ENCODE measurements around the gene TSC22D1. TPM values are rescaled to one million over a fixed set of nuclear protein-coding genes. Genes with fewer than 3 reads are reported as not detected.
"Not testable (repeated sequence)": the region's sequence is repeated elsewhere in the genome, so short reads cannot be mapped to it uniquely, and the experiment has no call there.

Gene TSC22D1
- total RNA-seq, 1 donor from 2014 or later, result 6.5 TPM

DNA sequence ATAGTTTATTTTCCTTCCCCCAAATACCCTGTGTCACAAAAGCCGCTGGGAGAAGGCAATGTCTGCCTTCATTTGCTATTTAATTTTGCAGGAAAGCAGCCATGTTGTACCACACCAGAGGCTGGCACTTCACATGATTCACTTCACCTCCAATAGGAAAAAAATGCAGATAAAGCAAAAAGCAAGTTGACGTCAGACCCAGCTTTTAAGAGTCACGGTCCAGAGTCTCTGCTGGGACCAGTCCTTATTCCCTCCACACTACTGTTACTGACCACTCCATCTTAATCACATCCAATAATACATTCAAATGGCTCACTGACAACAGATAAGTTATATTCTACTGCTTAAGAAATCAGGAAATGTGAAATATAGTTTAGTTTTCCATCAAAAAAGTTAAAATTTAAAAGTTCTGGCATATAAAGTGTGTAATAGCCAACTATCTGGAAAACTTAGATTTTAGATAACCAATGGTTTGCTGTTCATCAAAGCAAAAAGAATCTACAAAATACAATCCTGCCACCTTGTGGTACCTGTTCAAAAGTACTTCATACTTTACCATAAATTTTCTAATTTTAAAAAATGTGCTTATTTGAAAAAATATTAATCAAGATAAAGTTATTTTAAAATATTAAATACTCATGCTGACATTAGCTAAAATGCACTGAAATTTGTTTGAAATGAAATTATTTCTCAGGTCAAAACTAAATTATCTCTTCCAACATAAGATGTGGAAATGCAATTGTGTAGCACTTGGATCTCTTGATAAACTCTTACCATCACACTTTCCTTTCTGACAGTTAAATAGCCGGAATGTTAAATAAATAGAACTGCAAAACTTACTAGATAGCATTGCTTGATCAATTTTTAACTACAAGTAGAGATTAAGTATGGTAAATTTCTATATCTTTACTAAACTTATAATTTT lies 105.2 kb downstream of the TSC22D1 start:
- H3K9me3 Mint-ChIP-seq, result no peaks in the 10 kb centered on the region
- no peak for DNase-seq
- no peaks in the 10 kb centered on the region for H3K36me3 Mint-ChIP-seq (ENCODE audit: low read depth)
- H3K4me1 Mint-ChIP-seq, result no peaks in the 10 kb centered on the region
- H3K27me3 Mint-ChIP-seq, result peaks cover 16% of the 10 kb centered on the region
- no peak overlapping the region for H3K4me3 Mint-ChIP-seq
- no peak overlapping the region for H3K27ac Mint-ChIP-seq
- intact Hi-C loops (cut with micrococcal nuclease), result loop anchor here (1.0 kb wide), 1 partner anchor 566 kb away; no protein-coding TSS in a partner anchor

GRCh38 chr13:44468874-44469273 lies 107.3 kb downstream of the TSC22D1 start:
- H3K27ac Mint-ChIP-seq, result no peak overlapping the region
- no peaks in the 10 kb centered on the region for H3K9me3 Mint-ChIP-seq
- DNase-seq, result no peak
- peaks cover 13% of the 10 kb centered on the region for H3K27me3 Mint-ChIP-seq
- intact Hi-C loops (cut with micrococcal nuclease), result no loop called here
- H3K4me1 Mint-ChIP-seq, result no peaks in the 10 kb centered on the region
- H3K4me3 Mint-ChIP-seq, result no peak overlapping the region
- no peaks in the 10 kb centered on the region for H3K36me3 Mint-ChIP-seq (ENCODE audit: low read depth)

DNA sequence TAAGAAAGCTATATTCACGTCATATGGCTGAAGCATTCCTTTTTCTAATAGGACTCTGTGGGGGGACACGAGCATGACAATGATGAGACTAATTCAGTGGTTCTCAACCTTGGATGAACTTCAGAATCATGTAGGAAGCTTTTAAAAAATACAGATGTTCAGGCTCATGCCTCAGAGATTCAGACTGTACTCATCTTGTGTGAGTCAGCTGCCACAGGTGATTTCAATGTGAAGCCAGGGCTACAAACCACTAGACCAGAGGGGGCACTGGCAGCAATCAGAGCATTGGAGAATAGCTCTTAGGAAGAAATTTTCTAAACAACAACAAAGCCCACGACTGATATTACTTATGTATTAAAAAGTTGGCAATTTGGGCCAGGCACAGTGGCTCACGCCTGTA lies 110.8 kb downstream of the TSC22D1 start:
- no peaks in the 10 kb centered on the region for H3K9me3 Mint-ChIP-seq
- no peaks in the 10 kb centered on the region for H3K36me3 Mint-ChIP-seq (ENCODE audit: low read depth)
- H3K4me3 Mint-ChIP-seq, result no peak overlapping the region
- H3K4me1 Mint-ChIP-seq, result no peaks in the 10 kb centered on the region
- DNase-seq, result no peak
- H3K27ac Mint-ChIP-seq, result no peak overlapping the region
- intact Hi-C loops (cut with micrococcal nuclease), result no loop called here
- peaks cover 22% of the 10 kb centered on the region for H3K27me3 Mint-ChIP-seq

DNA sequence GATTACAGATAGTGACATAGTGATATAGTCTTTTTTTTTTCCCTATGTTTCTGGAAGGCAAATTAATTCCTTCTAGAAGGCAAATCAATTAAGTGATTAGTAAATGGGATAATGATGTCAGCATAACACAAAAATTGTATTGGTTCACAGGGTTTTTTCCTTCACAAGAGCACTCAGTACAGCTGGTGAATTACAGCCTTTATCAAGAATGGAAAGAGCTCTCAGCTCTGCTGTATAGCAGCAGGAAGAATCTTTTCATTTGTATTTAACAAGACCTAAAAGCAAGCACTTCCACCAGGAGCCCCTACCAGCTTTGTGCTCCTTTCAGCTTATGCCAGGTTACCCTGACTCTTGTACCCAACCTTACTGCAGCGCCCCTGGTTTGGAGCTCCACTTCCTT lies 111.7 kb downstream of the TSC22D1 start:
- no peaks in the 10 kb centered on the region for H3K36me3 Mint-ChIP-seq (ENCODE audit: low read depth)
- no peaks in the 10 kb centered on the region for H3K4me1 Mint-ChIP-seq
- no peak overlapping the region for H3K4me3 Mint-ChIP-seq
- DNase-seq, result no peak
- intact Hi-C loops (cut with micrococcal nuclease), result no loop called here
- no peak overlapping the region for H3K27ac Mint-ChIP-seq
- H3K27me3 Mint-ChIP-seq, result peaks cover 22% of the 10 kb centered on the region
- no peaks in the 10 kb centered on the region for H3K9me3 Mint-ChIP-seq

GRCh38 chr13:44463759-44464158 lies 112.4 kb downstream of the TSC22D1 start:
- H3K27ac Mint-ChIP-seq, result no peak overlapping the region
- no peak for DNase-seq
- no peaks in the 10 kb centered on the region for H3K9me3 Mint-ChIP-seq
- peaks cover 16% of the 10 kb centered on the region for H3K27me3 Mint-ChIP-seq
- no peaks in the 10 kb centered on the region for H3K4me1 Mint-ChIP-seq
- intact Hi-C loops (cut with micrococcal nuclease), result no loop called here
- no peak overlapping the region for H3K4me3 Mint-ChIP-seq
- H3K36me3 Mint-ChIP-seq (ENCODE audit: low read depth), result no peaks in the 10 kb centered on the region

DNA sequence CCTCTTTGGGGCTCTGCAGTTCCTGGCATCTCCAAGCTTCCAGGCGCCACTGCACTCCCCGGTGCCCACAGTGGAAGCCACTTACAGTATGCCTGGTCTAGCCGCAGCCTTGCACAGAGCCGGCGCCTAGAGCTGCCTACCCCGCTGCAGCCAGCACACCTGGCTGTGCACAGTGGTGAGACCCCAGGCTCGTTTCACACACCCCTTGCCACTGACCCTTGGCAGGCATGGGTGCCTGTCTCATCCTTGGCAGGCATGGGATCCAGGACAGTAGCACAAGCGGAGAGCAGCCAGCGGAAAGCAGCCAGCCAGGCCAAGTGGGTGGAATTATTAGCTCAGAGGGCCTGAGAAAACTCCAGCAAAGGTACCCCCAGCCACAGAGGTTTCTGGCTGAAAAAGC lies 116.5 kb downstream of the TSC22D1 start:
- H3K27ac Mint-ChIP-seq, result no peak overlapping the region
- peaks cover 2% of the 10 kb centered on the region for H3K4me1 Mint-ChIP-seq
- DNase-seq, result no peak
- peaks cover 11% of the 10 kb centered on the region for H3K27me3 Mint-ChIP-seq
- intact Hi-C loops (cut with micrococcal nuclease), result no loop called here
- no peaks in the 10 kb centered on the region for H3K36me3 Mint-ChIP-seq (ENCODE audit: low read depth)
- peaks cover 4% of the 10 kb centered on the region for H3K9me3 Mint-ChIP-seq
- no peak overlapping the region for H3K4me3 Mint-ChIP-seq

GRCh38 chr13:44458313-44458975 lies 117.7 kb downstream of the TSC22D1 start:
- no peak overlapping the region for H3K27ac Mint-ChIP-seq
- DNase-seq, result no peak
- H3K4me3 Mint-ChIP-seq, result no peak overlapping the region
- intact Hi-C loops (cut with micrococcal nuclease), result no loop called here
- no peaks in the 10 kb centered on the region for H3K36me3 Mint-ChIP-seq (ENCODE audit: low read depth)
- peaks cover 2% of the 10 kb centered on the region for H3K4me1 Mint-ChIP-seq
- H3K9me3 Mint-ChIP-seq, result peaks cover 4% of the 10 kb centered on the region
- peaks cover 15% of the 10 kb centered on the region for H3K27me3 Mint-ChIP-seq

- H3K27me3 Mint-ChIP-seq; H3K4me1 Mint-ChIP-seq; intact Hi-C loops (cut with micrococcal nuclease); DNase-seq; H3K36me3 Mint-ChIP-seq (ENCODE audit: low read depth); H3K9me3 Mint-ChIP-seq; H3K27ac Mint-ChIP-seq; H3K4me3 Mint-ChIP-seq: not testable (repeated sequence)
Observed at GRCh38 chr13:44456212-44456611, 119.9 kb downstream of the TSC22D1 start.

DNA sequence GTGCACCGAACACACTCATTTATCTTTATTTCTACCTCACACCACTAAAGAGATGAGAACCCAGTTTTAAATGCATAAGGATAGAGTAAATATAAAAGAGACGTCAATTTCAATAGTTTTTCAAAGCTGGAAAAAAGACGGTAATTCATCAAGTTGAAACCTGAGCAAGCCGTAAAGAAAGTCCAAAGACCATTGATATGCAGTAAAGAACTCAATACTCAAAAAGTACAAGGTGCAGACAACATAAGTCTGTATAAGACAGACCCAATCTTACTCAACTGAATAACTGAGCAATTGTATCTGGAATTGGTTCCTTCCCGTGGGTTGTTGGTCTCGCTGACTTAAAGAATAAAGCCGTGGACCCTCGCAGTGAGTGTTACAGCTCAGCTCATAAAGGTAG lies 120.4 kb downstream of the TSC22D1 start:
- Mint-ChIP-seq H3K36me3 (ENCODE audit: low read depth) (no peaks in the 10 kb centered on the region), H3K4me3 (no peak overlapping the region), H3K4me1 (peaks cover 2% of the 10 kb centered on the region)

GRCh38 chr13:44453881-44454280 lies 122.2 kb downstream of the TSC22D1 start:
- intact Hi-C loops (cut with micrococcal nuclease), result no loop called here
- Mint-ChIP-seq H3K9me3 (peaks cover 4% of the 10 kb centered on the region), H3K4me1 (peaks cover 2% of the 10 kb centered on the region), H3K27ac (no peak overlapping the region), H3K4me3 (no peak overlapping the region), H3K27me3 (peaks cover 4% of the 10 kb centered on the region), H3K36me3 (ENCODE audit: low read depth) (no peaks in the 10 kb centered on the region)
- no peak for DNase-seq

More for the DNA sequence above, 120.4 kb downstream of the TSC22D1 start:
- DNase-seq, result no peak
- H3K27ac Mint-ChIP-seq, result no peak overlapping the region
- peaks cover 4% of the 10 kb centered on the region for H3K27me3 Mint-ChIP-seq
- intact Hi-C loops (cut with micrococcal nuclease), result no loop called here
- H3K9me3 Mint-ChIP-seq, result peaks cover 4% of the 10 kb centered on the region

GRCh38 chr13:44453069-44453468 lies 123.1 kb downstream of the TSC22D1 start:
- intact Hi-C loops (cut with micrococcal nuclease), result no loop called here
- DNase-seq, result no peak
- Mint-ChIP-seq H3K4me3 (no peak overlapping the region), H3K4me1 (peaks cover 2% of the 10 kb centered on the region), H3K36me3 (ENCODE audit: low read depth) (no peaks in the 10 kb centered on the region), H3K27ac (no peak overlapping the region), H3K27me3 (peaks cover 4% of the 10 kb centered on the region), H3K9me3 (peaks cover 4% of the 10 kb centered on the region)

DNA sequence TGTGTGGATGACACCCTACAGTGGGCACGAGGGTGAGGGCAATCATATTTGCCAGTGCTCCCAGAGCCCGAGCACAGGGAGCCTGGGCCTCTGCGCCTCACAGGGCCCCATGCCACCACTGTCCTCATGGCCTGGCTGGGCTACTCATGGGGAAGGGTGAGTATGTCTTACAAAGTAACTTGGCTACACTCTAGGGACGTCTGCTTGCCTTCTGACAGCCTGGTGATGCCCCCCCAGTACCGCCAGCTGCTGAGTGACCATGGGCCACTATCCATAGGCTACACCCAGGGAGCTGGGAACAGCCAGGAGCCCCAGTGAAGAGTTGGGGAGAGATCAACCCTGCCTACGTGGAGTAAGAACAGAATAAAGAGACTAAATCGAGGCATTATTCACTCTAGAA lies 123.7 kb downstream of the TSC22D1 start:
- Mint-ChIP-seq H3K4me1 (no peaks in the 10 kb centered on the region), H3K9me3 (peaks cover 4% of the 10 kb centered on the region), H3K27ac (no peak overlapping the region), H3K36me3 (ENCODE audit: low read depth) (no peaks in the 10 kb centered on the region), H3K27me3 (peaks cover 4% of the 10 kb centered on the region), H3K4me3 (no peak overlapping the region)
- no peak for DNase-seq
- intact Hi-C loops (cut with micrococcal nuclease), result no loop called here

DNA sequence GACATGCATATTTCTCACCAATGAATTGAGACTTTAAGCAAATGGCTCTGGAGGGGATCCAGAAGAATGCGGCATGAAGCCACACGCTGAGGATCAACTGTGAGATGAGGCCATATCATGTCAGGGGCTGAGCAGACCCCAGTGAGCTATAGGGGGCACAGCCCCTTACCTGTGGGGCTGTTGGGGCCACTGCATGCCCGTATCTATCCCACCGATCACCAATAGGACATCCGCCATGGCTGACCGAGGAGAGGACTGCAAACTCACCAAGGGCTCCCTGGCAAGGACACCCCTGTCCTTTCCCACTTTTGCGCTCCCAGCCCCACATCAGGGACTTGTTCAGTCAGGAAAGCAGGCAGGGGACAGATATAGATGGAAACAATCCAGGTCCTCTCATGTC lies 124.5 kb downstream of the TSC22D1 start:
- DNase-seq, result no peak
- Mint-ChIP-seq H3K4me1 (no peaks in the 10 kb centered on the region), H3K27ac (no peak overlapping the region), H3K4me3 (no peak overlapping the region), H3K36me3 (ENCODE audit: low read depth) (no peaks in the 10 kb centered on the region), H3K27me3 (peaks cover 4% of the 10 kb centered on the region), H3K9me3 (peaks cover 4% of the 10 kb centered on the region)
- intact Hi-C loops (cut with micrococcal nuclease), result no loop called here

DNA sequence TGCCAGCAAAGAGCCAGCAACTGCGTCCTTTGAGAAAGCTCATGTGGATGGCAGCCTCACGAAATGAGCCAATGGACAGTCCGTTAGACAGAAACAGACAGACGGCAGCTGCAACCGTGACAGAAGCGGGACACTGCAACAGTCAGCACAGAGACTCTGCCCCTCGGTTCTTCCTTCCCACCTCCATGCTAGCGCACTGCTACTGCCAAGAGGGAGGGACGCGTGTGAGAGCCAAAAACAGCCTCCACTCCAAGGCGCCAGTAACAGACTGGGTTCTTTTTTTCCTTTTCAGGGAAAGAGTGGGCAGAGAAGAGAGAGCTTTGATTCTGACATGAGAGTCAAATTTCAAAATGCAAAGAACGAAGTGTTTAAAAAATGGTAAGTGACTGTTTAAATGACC lies 125.0 kb downstream of the TSC22D1 start:
- H3K4me3 Mint-ChIP-seq, result no peak overlapping the region
- peaks cover 7% of the 10 kb centered on the region for H3K27me3 Mint-ChIP-seq
- H3K9me3 Mint-ChIP-seq, result peaks cover 4% of the 10 kb centered on the region
- DNase-seq, result no peak
- H3K4me1 Mint-ChIP-seq, result no peaks in the 10 kb centered on the region
- H3K36me3 Mint-ChIP-seq (ENCODE audit: low read depth), result no peaks in the 10 kb centered on the region
- intact Hi-C loops (cut with micrococcal nuclease), result no loop called here
- no peak overlapping the region for H3K27ac Mint-ChIP-seq

Measured in activated CD4-positive, alpha-beta T cell treated with anti-CD3 and anti-CD28 coated beads, Interleukin-2, amount 10 ng/mL, durations not matched to agents 24 days and 14 days (primary cell).